Natural killer cell (primary cell): Measurements from ENCODE around the gene EPHB2. TPM values are rescaled to one million over a fixed set of nuclear protein-coding genes. Genes with fewer than 3 reads are reported as not detected.

Source experiments
- ATAC-seq, 3 donors: fragments of 150-1000 bp in 2 of 3; fragments of 200-7000 bp in 1 of 3; cut with Tn5 transposase; 1 replicate in 1 of 3; 2 replicates in 2 of 3; pipeline ENCODE4 v1.10.0; 2021; ENCODE audit warnings: mild to moderate bottlenecking in 2 of 3, moderate library complexity in 2 of 3
- DNase-seq, 2 donors: peaks; one replicate each; pipeline versions ENCODE4 v3.0.0 to v3.0.0-alpha.2; 2013 to 2021; ENCODE audit warnings: mixed read lengths in 1 of 2
- H3K27ac ChIP-seq: one replicate; pipeline ENCODE4 v1.5.1; 2013; ENCODE audit warnings: mild to moderate bottlenecking, low read length
- H3K27me3 ChIP-seq: one replicate; pipeline ENCODE4 v1.6.1; 2013; ENCODE audit warnings: low read length; ENCODE audit not compliant: control insufficient read depth, insufficient read depth
- H3K36me3 ChIP-seq: one replicate; pipeline ENCODE4 v1.6.1; 2013; ENCODE audit warnings: low read length; ENCODE audit not compliant: control insufficient read depth, insufficient read depth
- H3K4me1 ChIP-seq: one replicate; pipeline ENCODE4 v1.6.1; 2013; ENCODE audit warnings: low read length; ENCODE audit not compliant: control insufficient read depth, insufficient read depth
- H3K4me3 ChIP-seq: one replicate; pipeline ENCODE4 v1.5.1; 2013; ENCODE audit warnings: low read length
- H3K9me3 ChIP-seq: one replicate; pipeline ENCODE4 v1.6.1; 2013; ENCODE audit warnings: low read length; ENCODE audit not compliant: control insufficient read depth, insufficient read depth
- H3K27ac Mint-ChIP-seq, 2 donors: one replicate each; pipeline ENCODE4 v1.8.0; 2022; ENCODE audit warnings: mild to moderate bottlenecking in 2 of 2, mixed read lengths in 2 of 2, moderate library complexity in 1 of 2
- H3K27me3 Mint-ChIP-seq, 2 donors: one replicate each; pipeline ENCODE4 v1.8.0; 2022; ENCODE audit warnings: low read depth in 2 of 2, mixed read lengths in 2 of 2
- H3K36me3 Mint-ChIP-seq: one replicate; pipeline ENCODE4 v1.8.0; 2022; ENCODE audit warnings: mixed read lengths
- H3K4me1 Mint-ChIP-seq, 2 donors: one replicate each; pipeline ENCODE4 v1.8.0; 2022; ENCODE audit warnings: mixed read lengths in 2 of 2
- H3K4me3 Mint-ChIP-seq: one replicate; pipeline ENCODE4 v1.8.0; 2022; ENCODE audit warnings: mild to moderate bottlenecking, moderate library complexity, mixed read lengths
- H3K9me3 Mint-ChIP-seq, 2 donors: one replicate each; pipeline ENCODE4 v1.8.0; 2022; ENCODE audit warnings: mixed read lengths in 2 of 2
- CTCF ChIP-seq: fragments of 200-600 bp; IDR thresholded peaks from one replicate; pipeline ENCODE4 v1.8.0; 2022; ENCODE audit warnings: antibody characterized with exemption
- whole genome bisulfite sequencing: methylation state at CpG from one replicate; pipeline ENCODE4 v1.1.7; 2013; ENCODE audit warnings: missing lambda C conversion rate; ENCODE audit not compliant: insufficient coverage; 5-methylcytosine and 5-hydroxymethylcytosine counted together
- intact Hi-C: fragments of 100-400 bp; cut with micrococcal nuclease; formaldehyde crosslinking; loops from one replicate; pipeline ENCODE4 v1.14.2; 2022
- total RNA-seq, 4 donors: library from RNA; stranded (reverse); fragments of 120-200 nt in 1 of 4; gene quantifications; one replicate each; pipeline versions ENCODE4 v1.2.3 to v1.2.4, GENCODE V29; 2013 to 2022

The EPHB2 gene
- total RNA-seq, 3 donors from 2014 or later (not counting 1 experiment from before 2014, with no cell fraction given), result 0.14 to 0.23 TPM; not detected in 1

GRCh38 chr1:22908880-22909426, 198.3 kb downstream of the EPHB2 start:
- H3K9me3 Mint-ChIP-seq, result no peaks in the 10 kb centered on the region
- Histone ChIP-seq H3K27me3 (no peaks in the 10 kb centered on the region), H3K9me3 (no peaks in the 10 kb centered on the region), H3K4me1 (no peaks in the 10 kb centered on the region), H3K36me3 (no peaks in the 10 kb centered on the region), H3K4me3 (no peak overlapping the region), H3K27ac (no peak overlapping the region)
- WGBS, result 91% methylated on average over 11 of the region's 11 CpGs
- H3K36me3 Mint-ChIP-seq, result no peaks in the 10 kb centered on the region
- no peak for TF ChIP-seq CTCF
- intact Hi-C loops, result no loop called here
- no peak for ATAC-seq
- no peak overlapping the region for H3K27ac Mint-ChIP-seq
- H3K4me3 Mint-ChIP-seq, result no peak overlapping the region
- DNase-seq, result no peak
- no peaks in the 10 kb centered on the region for H3K27me3 Mint-ChIP-seq
- no peaks in the 10 kb centered on the region for H3K4me1 Mint-ChIP-seq

DNA sequence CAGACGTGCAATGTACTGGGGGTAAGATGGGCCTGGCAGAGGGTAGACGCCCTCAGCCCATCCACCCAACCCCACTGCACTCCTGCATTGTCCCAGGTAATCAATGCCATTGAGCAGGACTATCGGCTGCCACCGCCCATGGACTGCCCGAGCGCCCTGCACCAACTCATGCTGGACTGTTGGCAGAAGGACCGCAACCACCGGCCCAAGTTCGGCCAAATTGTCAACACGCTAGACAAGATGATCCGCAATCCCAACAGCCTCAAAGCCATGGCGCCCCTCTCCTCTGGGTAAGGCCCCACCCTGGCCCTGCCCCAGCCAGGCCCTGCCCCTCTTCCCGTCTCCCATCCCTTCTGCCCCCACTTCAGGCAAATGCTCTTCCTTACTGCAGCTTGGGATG, 199.6 kb downstream of the EPHB2 start:
- H3K27ac ChIP-seq, result no peak overlapping the region
- no peak for TF ChIP-seq CTCF
- Mint-ChIP-seq H3K9me3 (no peaks in the 10 kb centered on the region), H3K36me3 (no peaks in the 10 kb centered on the region), H3K4me3 (no peak overlapping the region), H3K27me3 (peaks cover under 1 to 3% of the 10 kb centered on the region in 2 donors), H3K4me1 (no peaks in the 10 kb centered on the region), H3K27ac (no peak overlapping the region)
- H3K27me3 ChIP-seq, result no peaks in the 10 kb centered on the region
- intact Hi-C loops, result no loop called here
- H3K4me1 ChIP-seq, result no peaks in the 10 kb centered on the region
- H3K36me3 ChIP-seq, result no peaks in the 10 kb centered on the region
- H3K9me3 ChIP-seq, result no peaks in the 10 kb centered on the region
- ATAC-seq (no peak), DNase-seq (no peak)
- H3K4me3 ChIP-seq, result no peak overlapping the region
- WGBS, result 91% methylated on average over 12 of the region's 13 CpGs

DNA sequence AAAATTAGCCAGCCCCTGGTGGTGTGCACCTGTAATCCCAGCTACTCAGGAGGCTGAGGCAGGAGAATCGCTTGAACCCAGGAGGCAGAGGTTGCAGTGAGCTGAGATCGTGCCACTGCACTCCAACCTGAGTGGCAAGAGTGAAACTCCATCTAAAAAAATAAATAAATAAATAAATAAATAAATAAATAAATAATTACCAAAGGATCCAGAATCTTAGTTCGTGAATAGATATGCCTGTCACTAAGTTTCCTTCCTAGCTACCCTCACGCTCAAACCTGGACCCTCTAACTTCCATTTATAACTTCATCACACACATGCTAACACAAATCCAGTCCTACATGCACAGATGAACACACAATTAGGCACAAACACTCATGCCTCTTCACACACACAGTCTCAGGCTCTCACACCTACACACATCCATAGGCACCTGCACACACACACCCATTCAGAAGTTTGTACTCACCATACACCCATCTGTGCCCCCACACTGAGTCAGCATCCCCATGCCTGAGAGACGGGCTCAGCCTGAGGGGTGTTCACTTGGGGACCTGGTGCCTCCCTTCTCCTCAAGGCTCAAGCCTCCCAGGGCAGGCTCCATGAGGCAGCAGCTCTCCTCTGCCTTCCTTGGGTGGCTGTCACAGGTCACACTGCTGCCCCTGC, 200.5 kb downstream of the EPHB2 start:
- no peaks in the 10 kb centered on the region for H3K4me1 ChIP-seq
- H3K4me1 Mint-ChIP-seq, result no peaks in the 10 kb centered on the region
- no peaks in the 10 kb centered on the region for H3K36me3 ChIP-seq
- H3K36me3 Mint-ChIP-seq, result no peaks in the 10 kb centered on the region
- no peak for TF ChIP-seq CTCF
- DNase-seq (no peak), ATAC-seq (no peak)
- WGBS, result 79% methylated on average over 3 of the region's 5 CpGs
- intact Hi-C loops, result no loop called here
- peaks cover 6 to 9% of the 10 kb centered on the region in 2 donors for H3K27me3 Mint-ChIP-seq
- H3K4me3 ChIP-seq, result no peak overlapping the region
- no peak overlapping the region for H3K27ac ChIP-seq
- H3K9me3 ChIP-seq, result no peaks in the 10 kb centered on the region
- H3K27ac Mint-ChIP-seq, result no peak overlapping the region
- H3K9me3 Mint-ChIP-seq, result no peaks in the 10 kb centered on the region
- no peaks in the 10 kb centered on the region for H3K27me3 ChIP-seq
- H3K4me3 Mint-ChIP-seq, result no peak overlapping the region

- Mint-ChIP-seq H3K4me3 (no peak overlapping the region), H3K27me3 (peaks cover 6 to 9% of the 10 kb centered on the region in 2 donors), H3K36me3 (no peaks in the 10 kb centered on the region), H3K9me3 (no peaks in the 10 kb centered on the region), H3K4me1 (no peaks in the 10 kb centered on the region), H3K27ac (no peak overlapping the region)
- DNase-seq, result no peak
- Histone ChIP-seq H3K36me3 (no peaks in the 10 kb centered on the region), H3K27me3 (no peaks in the 10 kb centered on the region), H3K4me3 (no peak overlapping the region), H3K4me1 (no peaks in the 10 kb centered on the region), H3K9me3 (no peaks in the 10 kb centered on the region), H3K27ac (no peak overlapping the region)
- no peak for TF ChIP-seq CTCF
- no peak for ATAC-seq
- 92% methylated on average over 15 of the region's 16 CpGs for WGBS
- intact Hi-C loops, result no loop called here
These were observed 201.7 kb downstream of the EPHB2 start for GRCh38 chr1:22912311-22912710.
